SK-N-SH (cell line): ENCODE results near the gene BRIX1.

Experiments
- CTCF ChIP-seq: fragments of 200-600 bp; sonication (generic); IDR thresholded peaks from 2 replicates; pipeline ENCODE4 v1.6.1; 2017; ENCODE audit warnings: antibody characterized with exemption, mild to moderate bottlenecking, moderate library complexity
- IRF3 ChIP-seq: fragments of 150-350 bp; IDR thresholded peaks from 2 replicates; pipeline ENCODE4 v1.6.1; 2016; ENCODE audit warnings: mild to moderate bottlenecking, low read depth, low read length
- MXI1 ChIP-seq: IDR thresholded peaks from 2 replicates; pipeline ENCODE4 v1.6.1; 2012; ENCODE audit warnings: mild to moderate bottlenecking, low read depth, low read length, improper control_type of control experiment
- POLR2AphosphoS5 ChIP-seq: IDR thresholded peaks from 2 replicates; pipeline ENCODE4 v1.6.1; 2012; ENCODE audit warnings: low read depth, low read length
- RAD21 ChIP-seq: IDR thresholded peaks from 2 replicates; pipeline ENCODE4 v1.6.1; 2012; ENCODE audit warnings: mild to moderate bottlenecking, low read length
- RFX5 ChIP-seq: IDR thresholded peaks from 2 replicates; pipeline ENCODE4 v1.6.1; 2012; ENCODE audit warnings: mild to moderate bottlenecking, improper control_type of control experiment, low read length
- TAF1 ChIP-seq: IDR thresholded peaks from 2 replicates; pipeline ENCODE4 v1.6.1; 2012; ENCODE audit warnings: low read depth, mild to moderate bottlenecking, low read length, moderate library complexity, borderline replicate concordance
- TEAD4 ChIP-seq: IDR thresholded peaks from 2 replicates; pipeline ENCODE4 v1.4.0; 2012; ENCODE audit warnings: mild to moderate bottlenecking, borderline replicate concordance; ENCODE audit not compliant: insufficient read depth
- USF1 ChIP-seq: IDR thresholded peaks from 2 replicates; pipeline ENCODE4 v1.4.0; 2012; ENCODE audit warnings: low read depth, borderline replicate concordance
- TF ChIP-seq, protein P1 (sequence below): IDR thresholded peaks from 2 replicates; pipeline ENCODE4 v1.6.1; 2012; ENCODE audit warnings: mild to moderate bottlenecking, low read depth, low read length, moderate library complexity

- TF ChIP-seq USF1: no peak
- TF ChIP-seq RAD21: no peak
- TF ChIP-seq POLR2AphosphoS5: no peak
- TF ChIP-seq IRF3: no peak
- no peak for TF ChIP-seq TAF1
- TF ChIP-seq CTCF: no peak
- no peak for TF ChIP-seq RFX5
- TF ChIP-seq MXI1: no peak
- TF ChIP-seq TEAD4: no peak
- TF ChIP-seq, protein P1, sequence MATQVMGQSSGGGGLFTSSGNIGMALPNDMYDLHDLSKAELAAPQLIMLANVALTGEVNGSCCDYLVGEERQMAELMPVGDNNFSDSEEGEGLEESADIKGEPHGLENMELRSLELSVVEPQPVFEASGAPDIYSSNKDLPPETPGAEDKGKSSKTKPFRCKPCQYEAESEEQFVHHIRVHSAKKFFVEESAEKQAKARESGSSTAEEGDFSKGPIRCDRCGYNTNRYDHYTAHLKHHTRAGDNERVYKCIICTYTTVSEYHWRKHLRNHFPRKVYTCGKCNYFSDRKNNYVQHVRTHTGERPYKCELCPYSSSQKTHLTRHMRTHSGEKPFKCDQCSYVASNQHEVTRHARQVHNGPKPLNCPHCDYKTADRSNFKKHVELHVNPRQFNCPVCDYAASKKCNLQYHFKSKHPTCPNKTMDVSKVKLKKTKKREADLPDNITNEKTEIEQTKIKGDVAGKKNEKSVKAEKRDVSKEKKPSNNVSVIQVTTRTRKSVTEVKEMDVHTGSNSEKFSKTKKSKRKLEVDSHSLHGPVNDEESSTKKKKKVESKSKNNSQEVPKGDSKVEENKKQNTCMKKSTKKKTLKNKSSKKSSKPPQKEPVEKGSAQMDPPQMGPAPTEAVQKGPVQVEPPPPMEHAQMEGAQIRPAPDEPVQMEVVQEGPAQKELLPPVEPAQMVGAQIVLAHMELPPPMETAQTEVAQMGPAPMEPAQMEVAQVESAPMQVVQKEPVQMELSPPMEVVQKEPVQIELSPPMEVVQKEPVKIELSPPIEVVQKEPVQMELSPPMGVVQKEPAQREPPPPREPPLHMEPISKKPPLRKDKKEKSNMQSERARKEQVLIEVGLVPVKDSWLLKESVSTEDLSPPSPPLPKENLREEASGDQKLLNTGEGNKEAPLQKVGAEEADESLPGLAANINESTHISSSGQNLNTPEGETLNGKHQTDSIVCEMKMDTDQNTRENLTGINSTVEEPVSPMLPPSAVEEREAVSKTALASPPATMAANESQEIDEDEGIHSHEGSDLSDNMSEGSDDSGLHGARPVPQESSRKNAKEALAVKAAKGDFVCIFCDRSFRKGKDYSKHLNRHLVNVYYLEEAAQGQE: no peak
Measured at GRCh38 chr5:34894716-34895115, 20.8 kb upstream of the BRIX1 start.
